ENCODE data around the gene LGI2.

- TF ChIP-seq POLR2A (IDR thresholded peaks at IDR 0.05; ENCODE audit: extremely low read depth, insufficient read length), result no peak
- TF ChIP-seq, protein P1, sequence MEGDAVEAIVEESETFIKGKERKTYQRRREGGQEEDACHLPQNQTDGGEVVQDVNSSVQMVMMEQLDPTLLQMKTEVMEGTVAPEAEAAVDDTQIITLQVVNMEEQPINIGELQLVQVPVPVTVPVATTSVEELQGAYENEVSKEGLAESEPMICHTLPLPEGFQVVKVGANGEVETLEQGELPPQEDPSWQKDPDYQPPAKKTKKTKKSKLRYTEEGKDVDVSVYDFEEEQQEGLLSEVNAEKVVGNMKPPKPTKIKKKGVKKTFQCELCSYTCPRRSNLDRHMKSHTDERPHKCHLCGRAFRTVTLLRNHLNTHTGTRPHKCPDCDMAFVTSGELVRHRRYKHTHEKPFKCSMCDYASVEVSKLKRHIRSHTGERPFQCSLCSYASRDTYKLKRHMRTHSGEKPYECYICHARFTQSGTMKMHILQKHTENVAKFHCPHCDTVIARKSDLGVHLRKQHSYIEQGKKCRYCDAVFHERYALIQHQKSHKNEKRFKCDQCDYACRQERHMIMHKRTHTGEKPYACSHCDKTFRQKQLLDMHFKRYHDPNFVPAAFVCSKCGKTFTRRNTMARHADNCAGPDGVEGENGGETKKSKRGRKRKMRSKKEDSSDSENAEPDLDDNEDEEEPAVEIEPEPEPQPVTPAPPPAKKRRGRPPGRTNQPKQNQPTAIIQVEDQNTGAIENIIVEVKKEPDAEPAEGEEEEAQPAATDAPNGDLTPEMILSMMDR (IDR thresholded peaks at IDR 0.05; ENCODE audit: low read depth, low read length), result no peak
These were observed 31.4 kb upstream of the LGI2 start for GRCh38 chr4:25062098-25062497.
